HCT116 (cell line): Measurements from ENCODE around the gene ECT2. TPM values are rescaled to one million over a fixed set of nuclear protein-coding genes. Genes with fewer than 3 reads are reported as not detected.

ENCODE experiments used
- ATAC-seq: fragments of 200-7000 bp; cut with Tn5 transposase; 2 replicates; pipeline ENCODE4 v1.9.1; 2020; ENCODE audit warnings: mild to moderate bottlenecking, moderate library complexity
- BruUV-seq: library from RNA; stranded (reverse); fragments of 400-500 nt; replicated peaks from 2 replicates; lab custom pipeline; 2021; lab: Mats Ljungman, UMichigan
- CTCF ChIA-PET: fragments of 300-600 bp; sonication (Branson Sonifier 250); formaldehyde crosslinking; loops from one replicate; lab custom pipeline; 2021; ENCODE audit warnings: antibody characterized with exemption; lab: Charles Lee
- POLR2A ChIA-PET: fragments of 300-600, 350-600 bp; sonication (Branson Sonifier 250); formaldehyde crosslinking; loops from one replicate; lab custom pipeline; 2021; ENCODE audit warnings: antibody characterized with exemption; lab: Charles Lee
- RAD21 ChIA-PET, 2 experiments: fragments of 300-600 bp; sonication (Branson Sonifier 250); formaldehyde crosslinking; loops; one replicate each; lab custom pipeline; 2023; ENCODE audit warnings: low total read pairs in 2 of 2; ENCODE audit not compliant: uncharacterized antibody in 2 of 2, unreplicated experiment in 2 of 2, low non-redundant PET in 1 of 2; lab: Charles Lee
- DNase-seq: peaks from one replicate; pipeline ENCODE4 v3.0.0-alpha.2; 2010; ENCODE audit warnings: low read depth, low spot score
- H2AFZ ChIP-seq: fragments of 200-600 bp; shearing (Covaris generic), sonication (generic); 2 replicates; pipeline ENCODE4 v1.6.1; 2017; ENCODE audit warnings: low read depth, mixed run types, mixed read lengths, antibody characterized with exemption, low read length; ENCODE audit not compliant: poor library complexity, severe bottlenecking
- H3K27ac ChIP-seq: 2 replicates; pipeline ENCODE4 v1.5.1; 2012; ENCODE audit warnings: low read depth, low read length
- H3K27me3 ChIP-seq: fragments of 200-600 bp; sonication (generic); 2 replicates; pipeline ENCODE4 v1.6.1; 2016; ENCODE audit warnings: mixed run types, low read length, mixed read lengths; ENCODE audit not compliant: insufficient read depth
- H3K36me3 ChIP-seq, 2 experiments: fragments of 200-500 bp in 1 of 2; fragments of 200-600 bp in 1 of 2; sonication (Bioruptor generic) in 1 of 2; sonication (generic) in 1 of 2; 2 replicates each; pipeline versions ENCODE4 v1.5.1 to v1.6.1; 2014 to 2016; ENCODE audit warnings: low read length in 2 of 2, inconsistent platforms in 1 of 2, mixed read lengths in 1 of 2, mixed run types in 1 of 2; ENCODE audit not compliant: insufficient read depth in 2 of 2, control insufficient read depth in 1 of 2
- H3K4me1 ChIP-seq, 2 experiments: fragments of 200-600 bp in 1 of 2; sonication (generic) in 1 of 2; 2 replicates each; pipeline versions ENCODE4 v1.5.1 to v1.6.1; 2012 to 2017; ENCODE audit warnings: low read length in 2 of 2, inconsistent platforms in 1 of 2, mild to moderate bottlenecking in 1 of 2, mixed read lengths in 1 of 2, mixed run types in 1 of 2, moderate library complexity in 1 of 2; ENCODE audit not compliant: insufficient read depth in 2 of 2, control insufficient read depth in 1 of 2
- H3K4me2 ChIP-seq: fragments of 200-600 bp; sonication (generic); 2 replicates; pipeline ENCODE4 v1.6.1; 2017; ENCODE audit warnings: mixed run types, low read length, mixed read lengths
- H3K4me3 ChIP-seq, 2 experiments: fragments of 200-600 bp in 1 of 2; sonication (generic) in 1 of 2; replicated peaks in 1 of 2; 2 replicates each; pipeline ENCODE4 v1.5.1; 2011 to 2016; ENCODE audit warnings: low read length in 2 of 2, control low read depth in 1 of 2, low read depth in 1 of 2, mild to moderate bottlenecking in 1 of 2, mixed read lengths in 1 of 2, mixed run types in 1 of 2
- H3K79me2 ChIP-seq: fragments of 200-600 bp; sonication (generic); 2 replicates; pipeline ENCODE4 v1.6.1; 2017; ENCODE audit warnings: mild to moderate bottlenecking, mixed run types, low read length, moderate library complexity, mixed read lengths; ENCODE audit not compliant: insufficient read depth
- H3K9ac ChIP-seq: fragments of 200-600 bp; sonication (generic); 2 replicates; pipeline ENCODE4 v1.6.1; 2016; ENCODE audit warnings: low read length, mixed read lengths
- H3K9me2 ChIP-seq: fragments of 200-600 bp; sonication (generic), shearing (Covaris generic); 2 replicates; pipeline ENCODE4 v1.6.1; 2017; ENCODE audit warnings: mixed run types, mild to moderate bottlenecking, moderate library complexity; ENCODE audit not compliant: insufficient read depth
- H3K9me3 ChIP-seq, 2 experiments: fragments of 200-500 bp in 1 of 2; fragments of 200-600 bp in 1 of 2; sonication (Bioruptor generic) in 1 of 2; sonication (generic) in 1 of 2; 2 replicates each; pipeline ENCODE4 v1.6.1; 2014 to 2017; ENCODE audit warnings: low read length in 2 of 2, mixed read lengths in 2 of 2, inconsistent platforms in 1 of 2, low read depth in 1 of 2, mild to moderate bottlenecking in 1 of 2, mixed run types in 1 of 2, moderate library complexity in 1 of 2; ENCODE audit not compliant: control insufficient read depth in 1 of 2, insufficient read depth in 1 of 2
- H4K20me1 ChIP-seq: fragments of 200-600 bp; sonication (generic), shearing (Covaris generic); 2 replicates; pipeline ENCODE4 v1.6.1; 2017; ENCODE audit warnings: mixed run types, mild to moderate bottlenecking, moderate library complexity; ENCODE audit not compliant: insufficient read depth
- CBX3 ChIP-seq: IDR thresholded peaks from 2 replicates; pipeline ENCODE4 v1.6.1; 2012; ENCODE audit warnings: low read depth
- ELF1 ChIP-seq: IDR thresholded peaks from 2 replicates; pipeline ENCODE4 v1.6.1; 2012; ENCODE audit warnings: low read depth, borderline replicate concordance
- EZH2 ChIP-seq: fragments of 200-600 bp; sonication (generic); IDR thresholded peaks from 2 replicates; pipeline ENCODE4 v1.6.1; 2017; ENCODE audit warnings: antibody characterized with exemption, mixed run types
- FOSL1 ChIP-seq: IDR thresholded peaks from 2 replicates; pipeline ENCODE4 v1.6.1; 2012; ENCODE audit warnings: low read depth
- MAX ChIP-seq: IDR thresholded peaks from 2 replicates; pipeline ENCODE4 v1.6.1; 2012
- POLR2A ChIP-seq: IDR thresholded peaks from 2 replicates; pipeline ENCODE4 v1.7.0; 2011; ENCODE audit warnings: borderline replicate concordance; ENCODE audit not compliant: insufficient read depth, insufficient read length; ENCODE audit errors: extremely low read depth
- POLR2AphosphoS5 ChIP-seq: IDR thresholded peaks from 2 replicates; pipeline ENCODE4 v1.6.1; 2011; ENCODE audit warnings: mild to moderate bottlenecking, low read depth, low read length, moderate library complexity
- RAD21 ChIP-seq: IDR thresholded peaks from 2 replicates; pipeline ENCODE4 v1.6.1; 2012; ENCODE audit warnings: low read depth, mild to moderate bottlenecking
- REST ChIP-seq: IDR thresholded peaks from 2 replicates; pipeline ENCODE4 v1.6.1; 2012; ENCODE audit warnings: low read depth
- SIN3A ChIP-seq: IDR thresholded peaks from 2 replicates; pipeline ENCODE4 v1.6.1; 2012; ENCODE audit warnings: low read depth
- SP1 ChIP-seq: IDR thresholded peaks from 2 replicates; pipeline ENCODE4 v1.6.1; 2012; ENCODE audit warnings: low read depth
- SRF ChIP-seq: IDR thresholded peaks from 2 replicates; pipeline ENCODE4 v1.6.1; 2012; ENCODE audit warnings: low read depth
- TCF7L2 ChIP-seq: IDR thresholded peaks from 2 replicates; pipeline ENCODE4 v1.7.0; 2011; ENCODE audit warnings: borderline replicate concordance, inconsistent platforms; ENCODE audit not compliant: insufficient read depth, insufficient read length; ENCODE audit errors: extremely low read depth
- YY1 ChIP-seq: IDR thresholded peaks from 2 replicates; pipeline ENCODE4 v1.6.1; 2011; ENCODE audit warnings: low read length, low read depth, moderate library complexity, mild to moderate bottlenecking; ENCODE audit not compliant: insufficient replicate concordance; ENCODE audit errors: extremely low read depth
- ZBTB33 ChIP-seq: IDR thresholded peaks from 2 replicates; pipeline ENCODE4 v1.6.1; 2011; ENCODE audit warnings: mild to moderate bottlenecking, low read length, moderate library complexity; ENCODE audit not compliant: insufficient replicate concordance; ENCODE audit errors: extremely low read depth
- ZFX ChIP-seq: fragments of 450-650 bp; IDR thresholded peaks from 2 replicates; pipeline ENCODE4 v1.6.1; 2017
- intact Hi-C: fragments of 100-400 bp; cut with micrococcal nuclease; formaldehyde crosslinking; loops from 2 replicates; pipeline ENCODE4 v1.10.0; 2022
- total RNA-seq: library from RNA; stranded (reverse); gene quantifications from one replicate; pipeline ENCODE4 v1.2.1, GENCODE V29; 2021; ENCODE audit not compliant: unreplicated experiment

The ECT2 gene
- total RNA-seq, 1 experiment from 2014 or later: 95.6 TPM

DNA sequence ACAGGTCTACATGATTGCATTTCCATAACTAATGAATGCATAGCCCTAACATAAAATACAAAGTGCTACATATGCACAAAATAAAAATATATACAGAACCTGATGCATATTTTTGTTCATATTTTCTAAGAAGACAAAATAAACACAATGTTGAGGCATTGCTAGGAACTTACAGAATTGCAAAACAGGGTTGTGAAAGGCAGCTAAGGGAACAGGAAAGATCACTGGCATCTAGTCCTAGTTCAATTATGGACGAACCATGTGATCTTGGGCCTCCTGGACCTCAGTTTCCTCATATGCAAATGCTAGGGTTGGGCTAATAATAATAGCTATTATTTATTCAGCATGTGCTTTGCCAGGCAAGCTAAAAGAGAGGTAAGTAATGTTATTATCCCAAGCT lies 24.1 kb upstream of the ECT2 start:
- Histone ChIP-seq H3K4me1 (no peaks in the 10 kb centered on the region), H3K9ac (no peak overlapping the region), H4K20me1 (no peaks in the 10 kb centered on the region), H3K4me3 (no peak overlapping the region), H3K79me2 (no peaks in the 10 kb centered on the region), H3K27me3 (no peaks in the 10 kb centered on the region), H3K4me2 (no peak overlapping the region), H2AFZ (no peak overlapping the region), H3K36me3 (no peaks in the 10 kb centered on the region), H3K9me3 (no peaks in the 10 kb centered on the region), H3K27ac (no peak overlapping the region), H3K9me2 (no peaks in the 10 kb centered on the region)
- CTCF ChIA-PET: interaction anchor here (0.6 kb wide), 1 partner anchor 9 kb away, joined by 3 read pairs; no protein-coding TSS in a partner anchor
- BruUV-seq: no TSS peak
- RAD21 ChIA-PET: no interaction called here
- POLR2A ChIA-PET: no interaction called here
- TF ChIP-seq SP1: no peak
- no peak for TF ChIP-seq FOSL1
- no peak for TF ChIP-seq ZFX
- TF ChIP-seq POLR2A: no peak
- no peak for TF ChIP-seq SIN3A
- TF ChIP-seq RAD21: no peak
- TF ChIP-seq MAX: no peak
- no peak for TF ChIP-seq ELF1
- no peak for TF ChIP-seq TCF7L2
- TF ChIP-seq POLR2AphosphoS5: no peak
- no peak for TF ChIP-seq REST
- no peak for TF ChIP-seq EZH2
- no peak for TF ChIP-seq YY1
- TF ChIP-seq CBX3: no peak
- TF ChIP-seq SRF: no peak
- no peak for TF ChIP-seq ZBTB33
- intact Hi-C loops: no loop called here
- ATAC-seq (no peak), DNase-seq (no peak)
